Mammary microvascular endothelial cell (primary cell): Measurements from ENCODE around the gene ZNF675. TPM values are rescaled to one million over a fixed set of nuclear protein-coding genes. Genes with fewer than 3 reads are reported as not detected.

Experiments
- total RNA-seq: library from RNA; depleted of rRNA; stranded (reverse); fragments of >200 nt; gene quantifications from 2 replicates; pipeline ENCODE4 v1.2.3, GENCODE V29; 2015

ZNF675 gene
- total RNA-seq: 4.5 and 4.6 TPM in 2 replicates

DNA sequence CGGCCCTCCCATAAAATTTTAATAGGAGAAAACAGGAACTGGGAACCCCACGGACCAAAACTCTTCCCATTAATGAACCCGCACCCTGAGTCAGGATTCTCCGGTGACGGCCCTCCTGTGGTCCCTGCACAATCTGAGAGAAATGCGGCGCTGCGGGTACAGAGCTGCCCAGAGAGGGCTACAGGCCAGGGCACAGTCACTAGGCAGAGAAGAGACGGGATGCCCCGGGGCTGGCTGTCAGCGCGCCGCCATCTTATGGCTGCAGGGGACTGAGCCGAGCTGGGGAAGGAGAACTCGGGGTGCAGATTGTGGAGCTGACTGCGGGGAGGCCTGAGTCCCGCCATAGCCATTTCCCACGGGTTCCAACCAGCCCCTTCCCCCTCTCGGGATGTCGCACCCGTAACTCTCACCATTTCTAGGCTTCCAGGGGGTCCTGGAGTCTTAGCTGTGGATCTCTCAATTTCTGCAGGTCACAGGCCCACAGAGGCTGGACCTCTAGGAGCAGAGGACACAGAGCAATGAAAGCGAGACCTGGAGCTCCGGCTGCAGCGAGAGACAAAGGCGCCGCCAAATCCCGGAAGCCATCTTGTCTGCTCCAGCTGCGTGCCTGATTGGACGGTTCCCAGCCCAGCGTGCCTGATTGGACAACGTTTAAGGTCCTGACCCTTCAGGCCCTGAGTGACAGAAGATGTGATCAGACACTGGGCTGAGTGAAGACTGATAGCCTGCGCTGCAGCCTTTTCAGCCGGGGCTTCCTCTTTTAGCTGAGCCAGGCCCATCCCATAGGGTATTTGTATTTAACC is at the start of gene ZNF675:
TSS of gene ZNF675 (minus strand) at position 592 of the 803 bp plus-strand sequence. CDS start at position 413, 179 bp downstream.

Other genes starting within 250 kb of the ZNF675 start
- 1.3 TPM in 2 replicates for gene ZNF681, start 71.7 kb upstream of the ZNF675 start, total RNA-seq
- gene ZNF726, start 227.7 kb upstream of the ZNF675 start, total RNA-seq: 2.3 and 4.1 TPM in 2 replicates